Brain microvascular endothelial cell (primary cell): ENCODE data around the gene ZNF471.

ENCODE experiments used
- DNase-seq: peaks from one replicate; pipeline ENCODE4 v3.0.0-alpha.2; 2020
- H3K27ac ChIP-seq: fragments of 250-450 bp; sonication (Bioruptor Pico); 2 replicates; pipeline ENCODE4 v1.5.1; 2020; ENCODE audit warnings: mild to moderate bottlenecking, moderate library complexity
- H3K27me3 ChIP-seq: fragments of 250-450 bp; sonication (Bioruptor Pico); replicated peaks from 2 replicates; pipeline ENCODE4 v1.5.1; 2020; ENCODE audit warnings: mild to moderate bottlenecking
- H3K36me3 ChIP-seq: fragments of 250-450 bp; sonication (Bioruptor Pico); replicated peaks from 2 replicates; pipeline ENCODE4 v1.5.1; 2020; ENCODE audit warnings: mild to moderate bottlenecking
- H3K4me3 ChIP-seq: 2 replicates; pipeline ENCODE4 v1.5.1; 2011; ENCODE audit warnings: low read depth, mild to moderate bottlenecking, control low read depth, low read length, moderate library complexity
- in situ Hi-C: cut with HindIII; loops from 2 replicates; pipeline ENCODE4 v1.10.0; 2017; ENCODE audit warnings: low sequenced_read_pairs, low pct_ligation_motif_present
- TF ChIP-seq, protein P1 (sequence below): IDR thresholded peaks from 2 replicates; pipeline ENCODE4 v1.5.1; 2011; ENCODE audit warnings: low read depth, mild to moderate bottlenecking, moderate library complexity, low read length, control low read depth, inconsistent platforms; ENCODE audit errors: missing control alignments

ZNF471 gene

DNA sequence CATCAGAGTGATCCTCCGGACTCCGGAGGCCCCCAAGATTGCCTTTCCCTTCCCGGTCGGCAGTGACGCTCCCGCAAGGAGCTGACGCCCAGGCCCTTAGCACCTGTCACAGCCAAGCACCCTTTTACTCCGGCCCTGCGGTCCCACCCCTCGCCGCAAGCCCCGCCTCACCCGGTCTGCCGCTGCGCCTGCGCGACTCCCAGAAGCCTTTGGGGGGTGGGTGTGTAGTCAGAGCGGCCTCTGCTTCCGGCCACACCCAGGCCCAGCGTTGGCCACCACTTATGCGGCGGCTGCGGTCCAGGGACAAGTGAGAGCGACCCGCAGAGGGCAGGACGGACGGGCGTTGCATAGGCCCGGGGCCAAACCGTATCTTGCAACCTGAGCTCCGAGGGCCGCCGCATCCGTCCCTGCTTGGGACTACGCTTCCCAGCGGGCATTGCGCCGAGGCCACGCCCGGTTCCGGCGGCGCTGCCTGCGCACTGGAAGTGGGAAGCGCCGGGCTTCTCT, 30.7 kb downstream of the ZNF471 start:
- peak overlapping the region; percentile 79 for H3K4me3 ChIP-seq
- no peaks in the 10 kb centered on the region for H3K36me3 ChIP-seq
- in situ Hi-C loops = no loop called here
- TF ChIP-seq, protein P1, sequence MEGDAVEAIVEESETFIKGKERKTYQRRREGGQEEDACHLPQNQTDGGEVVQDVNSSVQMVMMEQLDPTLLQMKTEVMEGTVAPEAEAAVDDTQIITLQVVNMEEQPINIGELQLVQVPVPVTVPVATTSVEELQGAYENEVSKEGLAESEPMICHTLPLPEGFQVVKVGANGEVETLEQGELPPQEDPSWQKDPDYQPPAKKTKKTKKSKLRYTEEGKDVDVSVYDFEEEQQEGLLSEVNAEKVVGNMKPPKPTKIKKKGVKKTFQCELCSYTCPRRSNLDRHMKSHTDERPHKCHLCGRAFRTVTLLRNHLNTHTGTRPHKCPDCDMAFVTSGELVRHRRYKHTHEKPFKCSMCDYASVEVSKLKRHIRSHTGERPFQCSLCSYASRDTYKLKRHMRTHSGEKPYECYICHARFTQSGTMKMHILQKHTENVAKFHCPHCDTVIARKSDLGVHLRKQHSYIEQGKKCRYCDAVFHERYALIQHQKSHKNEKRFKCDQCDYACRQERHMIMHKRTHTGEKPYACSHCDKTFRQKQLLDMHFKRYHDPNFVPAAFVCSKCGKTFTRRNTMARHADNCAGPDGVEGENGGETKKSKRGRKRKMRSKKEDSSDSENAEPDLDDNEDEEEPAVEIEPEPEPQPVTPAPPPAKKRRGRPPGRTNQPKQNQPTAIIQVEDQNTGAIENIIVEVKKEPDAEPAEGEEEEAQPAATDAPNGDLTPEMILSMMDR = no peak
- H3K27ac ChIP-seq = peak overlapping the region; percentile 89
- no peaks in the 10 kb centered on the region for H3K27me3 ChIP-seq
- DNase-seq = peak; percentile 81

DNA sequence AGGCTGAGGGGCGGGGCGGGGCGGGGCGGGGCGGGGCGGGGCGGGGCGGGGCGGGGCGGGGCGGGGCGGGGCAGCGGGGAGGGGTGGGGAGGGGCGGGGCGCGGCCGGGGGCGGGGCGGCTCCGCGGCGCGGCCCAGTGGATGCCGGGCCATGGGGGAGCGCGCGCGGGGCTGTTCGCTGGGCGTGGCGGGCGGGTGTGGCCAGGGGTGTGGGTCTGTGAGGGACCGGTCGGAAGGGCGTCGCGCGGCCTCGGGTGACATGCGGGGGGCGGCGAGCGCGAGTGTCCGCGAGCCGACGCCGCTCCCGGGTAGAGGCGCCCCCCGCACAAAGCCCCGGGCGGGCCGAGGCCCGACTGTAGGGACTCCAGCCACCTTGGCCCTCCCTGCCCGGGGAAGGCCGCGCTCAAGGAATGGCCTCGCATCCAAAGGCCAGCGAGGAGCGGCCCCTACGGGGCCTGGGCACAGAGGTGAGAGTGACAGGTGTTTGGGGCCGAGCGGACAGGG, 31.2 kb downstream of the ZNF471 start, which contains the start of gene ZFP28:
Gene ZFP28, plus strand, starts transcription at position 188 of the 503 bp plus-strand sequence. Its CDS starts 71 bp downstream, at position 259.
- TF ChIP-seq, protein P1 = no peak
- peaks cover 4% of the 10 kb centered on the region for H3K36me3 ChIP-seq
- H3K4me3 ChIP-seq = peak within 1 kb of the TSS; percentile 79
- DNase-seq = no peak
- H3K27ac ChIP-seq = peak within 1 kb of the TSS; percentile 89
- no peaks in the 10 kb centered on the region for H3K27me3 ChIP-seq
- in situ Hi-C loops = no loop called here

DNA sequence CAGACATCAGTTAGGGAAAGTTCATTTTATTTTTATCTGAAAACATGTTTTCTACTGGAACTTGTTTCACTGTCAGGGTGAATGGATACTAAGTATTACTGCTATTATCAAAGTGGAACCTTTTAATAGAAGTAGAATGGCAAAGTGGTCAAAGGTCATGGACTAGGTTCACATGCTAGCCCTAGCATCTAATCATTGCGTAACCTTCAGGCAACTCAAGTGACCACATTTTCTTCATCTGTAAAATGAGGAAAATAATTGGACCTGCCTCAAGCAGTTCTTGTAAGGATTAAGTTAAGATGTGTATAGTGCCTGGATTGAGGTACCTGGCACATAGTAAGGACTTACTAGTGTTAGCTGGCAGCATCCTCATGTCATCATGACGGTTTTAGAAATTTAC, 36.1 kb downstream of the ZNF471 start:
- TF ChIP-seq, protein P1 = no peak
- H3K36me3 ChIP-seq = peaks cover 13% of the 10 kb centered on the region
- in situ Hi-C loops = no loop called here
- no peaks in the 10 kb centered on the region for H3K27me3 ChIP-seq
- no peak overlapping the region for H3K27ac ChIP-seq
- DNase-seq = no peak
- H3K4me3 ChIP-seq = no peak overlapping the region

DNA sequence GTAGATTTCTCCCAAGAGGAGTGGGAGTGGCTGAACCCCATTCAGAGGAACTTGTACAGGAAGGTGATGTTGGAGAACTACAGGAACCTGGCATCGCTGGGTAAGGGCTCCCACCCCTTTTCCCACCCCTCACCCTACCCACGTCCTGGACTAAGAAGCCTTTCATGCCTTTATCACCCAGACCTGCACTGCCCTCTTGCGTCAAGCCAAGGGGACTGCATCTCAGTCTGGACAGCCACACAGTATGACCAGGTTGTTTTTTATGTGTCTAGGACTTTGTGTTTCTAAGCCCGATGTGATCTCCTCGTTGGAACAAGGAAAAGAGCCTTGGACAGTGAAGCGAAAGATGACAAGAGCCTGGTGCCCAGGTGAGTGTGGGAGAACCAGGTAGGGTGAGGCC, 39.9 kb downstream of the ZNF471 start:
- no peak for DNase-seq
- Histone ChIP-seq H3K36me3 (peaks cover 35% of the 10 kb centered on the region), H3K27ac (no peak overlapping the region), H3K27me3 (no peaks in the 10 kb centered on the region), H3K4me3 (no peak overlapping the region)
- TF ChIP-seq, protein P1 = peak; percentile 39
- in situ Hi-C loops = no loop called here

DNA sequence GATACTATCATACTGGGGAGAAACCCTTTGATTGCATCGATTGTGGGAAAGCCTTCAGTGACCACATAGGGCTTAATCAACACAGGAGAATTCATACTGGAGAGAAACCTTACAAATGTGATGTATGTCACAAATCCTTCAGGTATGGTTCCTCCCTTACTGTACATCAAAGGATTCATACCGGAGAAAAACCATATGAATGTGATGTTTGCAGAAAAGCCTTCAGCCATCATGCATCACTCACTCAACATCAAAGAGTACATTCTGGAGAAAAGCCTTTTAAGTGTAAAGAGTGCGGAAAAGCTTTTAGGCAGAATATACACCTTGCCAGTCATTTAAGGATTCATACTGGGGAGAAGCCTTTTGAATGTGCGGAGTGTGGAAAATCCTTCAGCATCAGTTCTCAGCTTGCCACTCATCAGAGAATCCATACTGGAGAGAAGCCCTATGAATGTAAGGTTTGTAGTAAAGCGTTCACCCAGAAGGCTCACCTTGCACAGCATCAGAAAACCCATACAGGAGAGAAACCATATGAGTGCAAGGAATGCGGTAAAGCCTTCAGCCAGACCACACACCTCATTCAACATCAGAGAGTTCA, 46.7 kb downstream of the ZNF471 start:
- H3K36me3 ChIP-seq = peaks cover 35% of the 10 kb centered on the region
- in situ Hi-C loops = no loop called here
- no peak overlapping the region for H3K4me3 ChIP-seq
- no peak overlapping the region for H3K27ac ChIP-seq
- TF ChIP-seq, protein P1 = no peak
- DNase-seq = no peak
- H3K27me3 ChIP-seq = no peaks in the 10 kb centered on the region
